Heart left ventricle (tissue), 16 donors: Measurements from ENCODE around the gene RAB40A. TPM values are rescaled to one million over a fixed set of nuclear protein-coding genes. Genes with fewer than 3 reads are reported as not detected.

Experiments
- ATAC-seq, 4 donors: fragments of 200-7000 bp; cut with Tn5 transposase; one replicate each; pipeline ENCODE4 v1.9.1; 2020 to 2022; ENCODE audit warnings: moderate library complexity in 4 of 4, mild to moderate bottlenecking in 3 of 4, moderate number of reproducible peaks in 1 of 4
- DNase-seq, 5 donors: peaks; one replicate each; pipeline ENCODE4 v3.0.0-alpha.2; 2020
- H3K27ac ChIP-seq, 12 donors: fragments of 200-600 bp; sonication (generic) in 4 of 12; one replicate each; pipeline versions ENCODE4 v1.5.0 to v1.8.0; 2016 to 2022; ENCODE audit warnings: mild to moderate bottlenecking in 2 of 12
- H3K27me3 ChIP-seq, 9 donors: fragments of 200-600 bp; sonication (generic) in 2 of 9; one replicate each; pipeline versions ENCODE4 v1.5.1 to v1.8.0; 2016 to 2022; ENCODE audit warnings: mild to moderate bottlenecking in 3 of 9
- H3K36me3 ChIP-seq, 9 donors: fragments of 200-600 bp; sonication (generic) in 2 of 9; one replicate each; pipeline versions ENCODE4 v1.5.0 to v1.8.0; 2018 to 2022; ENCODE audit warnings: mild to moderate bottlenecking in 2 of 9
- H3K4me1 ChIP-seq, 12 donors: fragments of 200-600 bp; sonication (generic) in 4 of 12; one replicate each; pipeline versions ENCODE4 v1.5.0 to v1.8.0; 2016 to 2022; ENCODE audit warnings: mild to moderate bottlenecking in 3 of 12
- H3K4me3 ChIP-seq, 12 donors: fragments of 200-600 bp; sonication (generic) in 4 of 12; one replicate each; pipeline versions ENCODE4 v1.5.0 to v1.8.0; 2017 to 2022; ENCODE audit warnings: mild to moderate bottlenecking in 9 of 12, moderate library complexity in 4 of 12
- H3K9me3 ChIP-seq, 12 donors: fragments of 200-600 bp; sonication (generic) in 4 of 12; one replicate each; pipeline versions ENCODE4 v1.5.0 to v1.8.0; 2016 to 2022; ENCODE audit warnings: mild to moderate bottlenecking in 1 of 12
- POLR2A ChIP-seq, 2 donors: fragments of 450-650 bp; IDR thresholded peaks; one replicate each; pipeline ENCODE4 v1.6.1; 2017; ENCODE audit warnings: antibody characterized with exemption in 2 of 2, mild to moderate bottlenecking in 2 of 2, moderate library complexity in 2 of 2
- WGBS, 4 donors: extraction: QIAGEN DNeasy Blood & Tissue Kit in 2 of 4; methylation state at CpG; one replicate each; pipeline versions ENCODE4 v1.1.5 to v1.1.7; 2013 to 2018; 5-methylcytosine and 5-hydroxymethylcytosine counted together
- intact Hi-C, 10 donors: fragments of 100-400 bp; cut with DNase I; formaldehyde crosslinking; loops; one replicate each; pipeline versions ENCODE4 v1.11.1 to v1.14.2; 2022
- polyA plus RNA-seq, 2 donors: library from polyadenylated mRNA; stranded (reverse); fragments of 200-250 nt; gene quantifications; one replicate each; pipeline ENCODE4 v1.2.3, GENCODE V29; 2013
- total RNA-seq, 9 donors: library from RNA; depleted of rRNA in 2 of 9; stranded (reverse); fragments of >200 nt in 2 of 9; fragmentation: NEBNext Ultra II Directional in 3 of 9; extraction: Animal tissue kit (Norgen Biotek cat#: 25700) in 3 of 9; gene quantifications; one replicate each; pipeline versions ENCODE4 v1.1.0 to v1.2.4, GENCODE V29; 2016 to 2023
- TF ChIP-seq, protein P1 (sequence below), 12 donors: fragments of 200-600 bp; sonication (generic) in 4 of 12; IDR thresholded peaks; one replicate each; pipeline versions ENCODE4 v1.5.0 to v1.8.0; 2018 to 2022; ENCODE audit warnings: antibody characterized with exemption in 12 of 12, mild to moderate bottlenecking in 5 of 12
- donor health status: ischemic (EF 13 %, LVEDD 7.1; RV severe dilation, severe dysfunction).
- donor health status: healthy with polysubstance abuse.
- donor health status: DM: no; HTN: yes; CAD: no.
- donor health status: DM: no; HTN: no; CAD: no.
- donor health status: ischemic (EF 25% LVEDD 6.9; RV normal size, moderate dysfunction).
- donor health status: ischemic (EF 25% LVEDD 5.7; RV mildly dilated, moderate dysfunction).
- donor health status: healthy.
- donor health status: DM: yes; HTN: yes; CAD: no.
- donor health status: ischemic (EF 35%, LVEDD 5.7; RV mildly dilated, moderate dysfunction).
- donor health status: nonischemic (EF 11% LVEDD 7.7; RV severe dilation, severe dysfunction).
- donor health status: DM: yes; HTN: yes; CAD: no.
- donor health status: PGD.
- donor health status: ischemic (EF 29% LVEDD 5.4; RV normal size, mild dysfunction).
- donor health status: nonischemic (EF 23%, LVEDD 6.1; RV moderate dilation, normal function).

The RAB40A gene
- total and polyA plus RNA-seq, 11 donors: 0.11 to 0.43 (median 0.13) TPM; not detected in 6

DNA sequence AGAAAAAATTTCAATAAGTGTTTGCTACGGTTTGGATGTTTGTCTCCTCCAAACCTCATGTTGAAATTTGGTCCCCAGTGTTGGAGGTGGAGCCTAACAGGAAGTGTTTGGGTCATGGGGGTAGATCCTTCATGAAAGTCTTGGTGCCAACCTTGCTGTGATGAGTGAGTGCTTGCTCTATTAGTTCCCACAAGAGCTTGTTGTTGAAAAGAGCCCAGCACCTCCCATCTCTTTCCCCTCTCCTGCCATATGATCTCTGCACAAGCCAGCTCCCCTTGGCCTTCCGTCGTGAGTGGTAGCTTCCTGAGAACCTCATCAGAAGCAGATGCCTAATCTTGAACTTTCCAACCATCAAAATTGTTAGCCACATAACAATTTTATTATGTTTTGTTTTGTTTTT, 10.3 kb upstream of the RAB40A start:
- 51 to 82% (median 70%) methylated on average over 3 of the region's 3 CpGs for WGBS, 4 donors
- Histone ChIP-seq H3K36me3 (no peaks in the 10 kb centered on the region), H3K4me3 (no peak overlapping the region), H3K4me1 (peaks cover 0 to 5% (median 0%) of the 10 kb centered on the region in 12 donors), H3K27ac (no peak overlapping the region), H3K9me3 (no peaks in the 10 kb centered on the region), H3K27me3 (peaks cover 0 to 11% (median 0%) of the 10 kb centered on the region in 9 donors)
- intact Hi-C loops: no loop called here
- ATAC-seq (no peak), DNase-seq (no peak)
- TF ChIP-seq POLR2A (IDR thresholded peaks at IDR 0.05): no peak

DNA sequence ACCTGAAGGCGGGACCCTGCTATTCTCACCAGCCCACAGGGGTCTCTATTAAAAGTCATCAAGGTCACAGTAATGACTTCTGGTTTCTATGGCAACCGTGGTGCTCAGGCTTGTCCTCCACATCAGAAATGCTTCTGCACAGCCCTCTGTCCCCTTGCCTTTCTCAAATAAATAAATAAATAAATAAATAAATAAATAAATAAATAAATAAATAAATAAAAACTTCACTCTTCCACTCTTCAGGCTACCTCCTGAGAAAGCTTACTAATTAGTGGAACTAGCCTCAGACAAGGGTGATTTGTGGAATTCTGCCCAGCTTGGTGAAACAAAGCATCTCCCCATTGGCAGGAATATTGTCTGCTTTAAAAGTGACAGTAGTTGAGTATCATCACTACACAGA, 5.5 kb upstream of the RAB40A start:
- no peaks in the 10 kb centered on the region for H3K36me3 ChIP-seq
- no peaks in the 10 kb centered on the region for H3K4me1 ChIP-seq
- intact Hi-C loops: no loop called here
- no peak for ATAC-seq
- TF ChIP-seq POLR2A (IDR thresholded peaks at IDR 0.05): no peak
- TF ChIP-seq, protein P1, sequence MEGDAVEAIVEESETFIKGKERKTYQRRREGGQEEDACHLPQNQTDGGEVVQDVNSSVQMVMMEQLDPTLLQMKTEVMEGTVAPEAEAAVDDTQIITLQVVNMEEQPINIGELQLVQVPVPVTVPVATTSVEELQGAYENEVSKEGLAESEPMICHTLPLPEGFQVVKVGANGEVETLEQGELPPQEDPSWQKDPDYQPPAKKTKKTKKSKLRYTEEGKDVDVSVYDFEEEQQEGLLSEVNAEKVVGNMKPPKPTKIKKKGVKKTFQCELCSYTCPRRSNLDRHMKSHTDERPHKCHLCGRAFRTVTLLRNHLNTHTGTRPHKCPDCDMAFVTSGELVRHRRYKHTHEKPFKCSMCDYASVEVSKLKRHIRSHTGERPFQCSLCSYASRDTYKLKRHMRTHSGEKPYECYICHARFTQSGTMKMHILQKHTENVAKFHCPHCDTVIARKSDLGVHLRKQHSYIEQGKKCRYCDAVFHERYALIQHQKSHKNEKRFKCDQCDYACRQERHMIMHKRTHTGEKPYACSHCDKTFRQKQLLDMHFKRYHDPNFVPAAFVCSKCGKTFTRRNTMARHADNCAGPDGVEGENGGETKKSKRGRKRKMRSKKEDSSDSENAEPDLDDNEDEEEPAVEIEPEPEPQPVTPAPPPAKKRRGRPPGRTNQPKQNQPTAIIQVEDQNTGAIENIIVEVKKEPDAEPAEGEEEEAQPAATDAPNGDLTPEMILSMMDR (IDR thresholded peaks at IDR 0.05): no peak
- H3K27me3 ChIP-seq: peaks cover 0 to 12% (median 0%) of the 10 kb centered on the region in 9 donors
- DNase-seq: no peak
- no peak overlapping the region for H3K27ac ChIP-seq
- 65 to 92% (median 78%) methylated on average over 2 of the region's 2 CpGs for WGBS, 4 donors
- no peak overlapping the region for H3K4me3 ChIP-seq
- H3K9me3 ChIP-seq: no peaks in the 10 kb centered on the region

DNA sequence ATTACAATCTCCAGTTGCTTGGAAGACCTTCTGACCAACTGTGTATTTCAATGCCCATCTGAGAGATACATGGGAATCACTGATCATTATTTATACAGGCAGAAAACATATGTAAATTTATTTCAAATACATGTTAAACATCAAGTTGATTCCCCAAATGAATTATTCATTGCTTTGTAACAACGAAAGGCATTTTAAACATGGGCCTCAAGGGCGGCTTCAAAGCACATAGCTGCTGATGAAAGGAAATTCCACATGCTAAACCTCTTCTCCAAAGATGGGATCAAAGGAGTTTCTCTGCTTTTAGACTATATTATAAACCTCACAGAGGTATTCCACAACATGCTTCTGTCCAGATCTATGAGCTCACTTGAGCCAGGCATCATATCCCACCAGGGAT, 4.3 kb upstream of the RAB40A start:
- Histone ChIP-seq H3K27me3 (peaks cover 0 to 12% (median 0%) of the 10 kb centered on the region in 9 donors), H3K27ac (no peak overlapping the region), H3K4me3 (no peak overlapping the region), H3K9me3 (no peaks in the 10 kb centered on the region), H3K36me3 (no peaks in the 10 kb centered on the region), H3K4me1 (no peaks in the 10 kb centered on the region)
- ATAC-seq (no peak), DNase-seq (no peak)
- 67 to 97% (median 83%) methylated on average over 2 of the region's 2 CpGs for WGBS, 4 donors
- intact Hi-C loops: no loop called here
- TF ChIP-seq, protein P1 (IDR thresholded peaks at IDR 0.05): no peak
- TF ChIP-seq POLR2A (IDR thresholded peaks at IDR 0.05): no peak

DNA sequence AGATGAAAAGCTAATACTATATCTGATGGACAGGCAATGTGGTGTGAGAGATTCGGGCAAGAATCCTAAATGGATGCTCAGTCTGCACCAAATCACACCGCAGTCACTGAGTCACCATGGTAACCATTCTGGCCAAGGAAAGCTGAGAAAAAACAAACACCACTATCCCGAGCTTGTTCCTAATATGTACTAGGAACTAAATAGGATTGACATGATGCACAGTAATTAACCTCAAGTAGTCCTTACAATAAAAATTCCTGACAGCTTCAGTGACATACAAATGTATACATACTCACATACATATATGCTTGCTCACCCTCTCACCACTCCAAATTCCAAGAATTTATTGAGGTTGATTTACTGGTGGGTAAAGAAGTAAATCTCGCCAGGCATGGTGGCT, 1.1 kb upstream of the RAB40A start:
- TF ChIP-seq POLR2A (IDR thresholded peaks at IDR 0.05): no peak
- TF ChIP-seq, protein P1 (IDR thresholded peaks at IDR 0.05): no peak
- WGBS, 4 donors: 57 to 71% (median 67%) methylated on average over 4 of the region's 4 CpGs
- Histone ChIP-seq H3K9me3 (no peaks in the 10 kb centered on the region), H3K36me3 (no peaks in the 10 kb centered on the region), H3K27me3 (peaks cover 0 to 18% (median 0%) of the 10 kb centered on the region in 9 donors), H3K4me1 (no peaks in the 10 kb centered on the region), H3K4me3 (no peak overlapping the region), H3K27ac (no peak overlapping the region)
- intact Hi-C loops: no loop called here
- ATAC-seq: no peak
- no peak for DNase-seq

DNA sequence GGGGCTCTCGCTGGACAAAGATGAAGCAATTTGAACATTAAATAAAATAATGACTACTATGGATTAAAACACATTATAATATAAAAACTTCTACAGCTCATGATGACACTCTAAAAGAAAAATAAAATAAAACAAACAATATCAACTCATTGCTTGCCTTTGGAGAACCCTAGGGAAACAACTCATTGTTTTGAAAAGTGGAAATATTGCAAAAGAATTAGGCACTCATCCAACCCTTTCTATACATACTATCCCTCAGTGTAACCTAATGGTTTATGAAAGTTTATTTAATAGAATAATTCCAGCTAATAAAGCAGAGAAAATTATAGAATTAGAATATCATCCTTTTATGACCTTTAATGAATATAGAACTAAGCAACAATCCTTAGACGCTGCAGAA, 718 bp downstream of the RAB40A start:
- DNase-seq (no peak), ATAC-seq (no peak)
- WGBS, 4 donors: 92 to 100% (median 95%) methylated on average over 2 of the region's 2 CpGs
- Histone ChIP-seq H3K4me3 (no peak overlapping the region), H3K4me1 (no peaks in the 10 kb centered on the region), H3K27me3 (peaks cover 0 to 27% (median 0%) of the 10 kb centered on the region in 9 donors), H3K36me3 (no peaks in the 10 kb centered on the region), H3K9me3 (no peaks in the 10 kb centered on the region), H3K27ac (no peak overlapping the region)
- intact Hi-C loops: no loop called here
- TF ChIP-seq, protein P1 (IDR thresholded peaks at IDR 0.05): no peak
- no peak for TF ChIP-seq POLR2A (IDR thresholded peaks at IDR 0.05)
